Endothelial cell of umbilical vein (primary cell): ENCODE measurements around the gene DAAM1. TPM values are rescaled to one million over a fixed set of nuclear protein-coding genes. Genes with fewer than 3 reads are reported as not detected.

Source experiments
- BruUV-seq: library from RNA; stranded (reverse); fragments of 400-500 nt; replicated peaks from 2 replicates; lab custom pipeline; 2021; lab: Mats Ljungman, UMichigan
- CTCF ChIA-PET: fragments of 300-600, 350-600 bp; sonication (Branson Sonifier 250); formaldehyde crosslinking; loops from one replicate; lab custom pipeline; 2021; ENCODE audit warnings: antibody characterized with exemption, inconsistent platforms; lab: Charles Lee
- POLR2A ChIA-PET: fragments of 300-600, 350-600 bp; sonication (Branson Sonifier 250); formaldehyde crosslinking; loops from one replicate; lab custom pipeline; 2021; ENCODE audit warnings: antibody characterized with exemption, inconsistent platforms; lab: Charles Lee
- DNase-seq: peaks from one replicate; pipeline ENCODE4 v3.0.0-alpha.2; 2011; ENCODE audit warnings: low read depth, low spot score
- FAIRE-seq: peaks from 2 replicates; lab custom pipeline; 2011; peaks lifted over from hg19 to GRCh38; lab: Jason Lieb, UNC
- H2AFZ ChIP-seq: 2 replicates; pipeline ENCODE4 v1.6.0; 2012; ENCODE audit warnings: low read depth, low read length, control low read depth, inconsistent platforms
- H3K27ac ChIP-seq: 2 replicates; pipeline ENCODE4 v1.5.1; 2011; ENCODE audit warnings: low read depth, mild to moderate bottlenecking, control low read depth, low read length, moderate library complexity; ENCODE audit not compliant: insufficient read depth
- H3K27me3 ChIP-seq, 2 experiments: 2 replicates each; pipeline versions ENCODE4 v1.6.0 to v1.6.1; 2011; ENCODE audit warnings: low read length in 2 of 2, mixed read lengths in 1 of 2; ENCODE audit not compliant: control insufficient read depth in 2 of 2, insufficient read depth in 2 of 2
- H3K36me3 ChIP-seq, 2 experiments: 2 replicates in 1 of 2; 3 replicates in 1 of 2; pipeline ENCODE4 v1.5.1; 2011; ENCODE audit warnings: low read length in 2 of 2, mild to moderate bottlenecking in 1 of 2, moderate library complexity in 1 of 2; ENCODE audit not compliant: control insufficient read depth in 2 of 2, insufficient read depth in 2 of 2; ENCODE audit errors: extremely low read depth in 1 of 2
- H3K4me1 ChIP-seq: 3 replicates; pipeline ENCODE4 v1.5.1; 2011; ENCODE audit warnings: mild to moderate bottlenecking, low read length; ENCODE audit not compliant: control insufficient read depth, insufficient read depth; ENCODE audit errors: extremely low read depth
- H3K4me2 ChIP-seq: 2 replicates; pipeline ENCODE4 v1.6.1; 2011; ENCODE audit warnings: low read length, control low read depth, mixed read lengths; ENCODE audit not compliant: insufficient read depth
- H3K4me3 ChIP-seq, 3 experiments: fragments of 200-600 bp in 1 of 3; sonication (generic), shearing (Covaris generic) in 1 of 3; replicated peaks in 1 of 3; 2 replicates each; pipeline ENCODE4 v1.5.1; 2011 to 2016; ENCODE audit warnings: control low read depth in 3 of 3, low read length in 3 of 3, mild to moderate bottlenecking in 2 of 3, inconsistent platforms in 1 of 3, low read depth in 1 of 3, moderate library complexity in 1 of 3; ENCODE audit not compliant: insufficient read depth in 1 of 3
- H3K79me2 ChIP-seq: 2 replicates; pipeline ENCODE4 v1.6.0; 2012; ENCODE audit warnings: low read length, inconsistent platforms; ENCODE audit not compliant: control insufficient read depth, insufficient read depth
- H3K9ac ChIP-seq: replicated peaks from 2 replicates; pipeline ENCODE3; 2011; ENCODE audit warnings: low read length, control low read depth; ENCODE audit not compliant: insufficient read depth; ENCODE audit errors: extremely low read depth
- H3K9me1 ChIP-seq: replicated peaks from 3 replicates; pipeline ENCODE4 v1.6.0; 2011; ENCODE audit warnings: mild to moderate bottlenecking, low read length; ENCODE audit not compliant: control insufficient read depth, insufficient read depth; ENCODE audit errors: extremely low read depth
- H3K9me3 ChIP-seq: replicated peaks from 2 replicates; pipeline ENCODE4 v1.5.1; 2012; ENCODE audit warnings: low read length, inconsistent platforms; ENCODE audit not compliant: control insufficient read depth, insufficient read depth
- H4K20me1 ChIP-seq: replicated peaks from 2 replicates; pipeline ENCODE3; 2011; ENCODE audit warnings: mild to moderate bottlenecking, low read length; ENCODE audit not compliant: control insufficient read depth, insufficient read depth; ENCODE audit errors: extremely low read depth
- EZH2 ChIP-seq: IDR thresholded peaks from 2 replicates; pipeline ENCODE4 v1.6.1; 2012; ENCODE audit warnings: borderline replicate concordance, low read depth, mild to moderate bottlenecking, moderate library complexity, low read length, inconsistent platforms; ENCODE audit not compliant: severe bottlenecking
- FOS ChIP-seq: IDR thresholded peaks from 2 replicates; pipeline ENCODE4 v1.6.1; 2011; ENCODE audit warnings: mild to moderate bottlenecking, low read length, moderate library complexity, borderline replicate concordance; ENCODE audit not compliant: insufficient read depth
- GATA2 ChIP-seq: IDR thresholded peaks from 2 replicates; pipeline ENCODE4 v1.7.0; 2011; ENCODE audit warnings: low read depth, mild to moderate bottlenecking, moderate library complexity, mixed read lengths, low read length; ENCODE audit not compliant: insufficient read length, insufficient read depth
- JUN ChIP-seq: IDR thresholded peaks from 2 replicates; pipeline ENCODE4 v1.6.1; 2011; ENCODE audit warnings: borderline replicate concordance, low read depth; ENCODE audit not compliant: insufficient read length, insufficient read depth
- MYC ChIP-seq: IDR thresholded peaks from one replicate; pipeline ENCODE4 v1.6.1; 2011; ENCODE audit warnings: mild to moderate bottlenecking, low read depth, low read length
- POLR2A ChIP-seq: IDR thresholded peaks from 2 replicates; pipeline ENCODE4 v1.6.1; 2012; ENCODE audit warnings: low read depth, mild to moderate bottlenecking, control low read depth, low read length
- POLR2AphosphoS5 ChIP-seq: IDR thresholded peaks from 2 replicates; pipeline ENCODE4 v1.6.1; 2012; ENCODE audit warnings: low read depth, mild to moderate bottlenecking, control low read depth, low read length, moderate library complexity; ENCODE audit not compliant: insufficient read depth
- dilution Hi-C: fragments of 300-500 bp; cut with MboI; formaldehyde crosslinking; loops from one replicate; pipeline ENCODE4 v1.15.0; 2019; ENCODE audit warnings: low sequenced_read_pairs; ENCODE audit not compliant: extremely low pct_ligation_motif_present
- intact Hi-C: fragments of 100-400 bp; cut with micrococcal nuclease; formaldehyde crosslinking; loops from one replicate; pipeline ENCODE4 v1.10.0; 2022
- polyA plus RNA-seq, 4 experiments: library from polyadenylated mRNA; depleted of rRNA in 3 of 4; stranded (reverse) in 3 of 4; unstranded in 1 of 4; fragments of >200 nt; gene quantifications; 2 replicates each; pipeline versions ENCODE4 v1.2.1 to v1.2.3, GENCODE V29; 2011 to 2012; ENCODE audit warnings: missing spikeins in 1 of 4
- total RNA-seq: library from RNA; stranded (reverse); gene quantifications from 2 replicates; pipeline ENCODE4 v1.2.3, GENCODE V29; 2021
- TF ChIP-seq, protein P1 (sequence below): IDR thresholded peaks from 2 replicates; pipeline ENCODE4 v1.6.1; 2011; ENCODE audit not compliant: insufficient read depth, insufficient read length
- TF ChIP-seq, protein P2 (sequence below), 2 donors: IDR thresholded peaks; 1 replicate in 1 of 2; 2 replicates in 1 of 2; pipeline ENCODE4 v1.5.1; 2011; ENCODE audit warnings: low read length in 2 of 2, mild to moderate bottlenecking in 2 of 2, moderate library complexity in 2 of 2, control low read depth in 1 of 2, inconsistent platforms in 1 of 2, low read depth in 1 of 2; ENCODE audit not compliant: insufficient read depth in 1 of 2; ENCODE audit errors: extremely low read depth in 1 of 2

DAAM1 gene
- total and polyA plus RNA-seq, 2 donors (not counting 3 experiments of a cell fraction or from before 2014, with no cell fraction given): 10.2 to 25.3 TPM

DNA sequence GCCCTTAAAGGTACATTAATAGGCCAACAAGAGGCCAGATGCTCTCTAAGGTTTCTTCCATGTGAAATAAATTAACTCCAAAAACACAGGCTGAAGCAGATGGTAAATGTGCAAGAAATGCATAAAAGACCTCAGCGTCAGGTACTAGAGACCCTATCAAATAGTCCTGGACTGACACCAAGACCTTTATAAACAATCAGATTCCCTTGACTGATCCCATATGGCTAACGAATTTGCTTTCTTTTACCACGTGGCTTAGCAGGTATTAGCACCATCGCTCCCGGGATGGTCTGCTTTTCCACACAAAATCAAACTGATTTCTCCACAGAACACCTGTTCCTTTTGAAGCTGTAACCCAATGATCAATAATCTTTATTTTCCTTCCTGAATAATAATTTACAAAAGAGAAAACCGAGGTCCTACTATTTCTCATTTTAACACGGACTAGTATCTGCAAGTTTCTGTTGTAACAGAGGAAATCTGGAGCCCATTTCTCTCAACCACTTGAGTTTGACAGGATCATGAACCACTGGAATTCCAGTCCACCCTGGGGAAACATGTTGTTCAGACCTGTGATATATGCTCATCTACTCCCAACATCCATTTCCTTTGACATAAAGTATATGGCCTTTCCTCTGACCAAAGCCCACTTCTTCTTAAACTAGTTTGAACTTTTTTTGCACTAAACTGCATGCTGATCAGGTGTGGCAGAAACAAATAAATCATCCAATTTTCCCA lies 48.2 kb upstream of the DAAM1 start:
- DNase-seq: no peak
- no peak for TF ChIP-seq GATA2
- TF ChIP-seq POLR2AphosphoS5: no peak
- no peak for TF ChIP-seq MYC
- TF ChIP-seq, protein P1, sequence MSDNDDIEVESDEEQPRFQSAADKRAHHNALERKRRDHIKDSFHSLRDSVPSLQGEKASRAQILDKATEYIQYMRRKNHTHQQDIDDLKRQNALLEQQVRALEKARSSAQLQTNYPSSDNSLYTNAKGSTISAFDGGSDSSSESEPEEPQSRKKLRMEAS: no peak
- TF ChIP-seq EZH2: no peak
- no peak for TF ChIP-seq POLR2A
- TF ChIP-seq JUN: no peak
- TF ChIP-seq, protein P2, sequence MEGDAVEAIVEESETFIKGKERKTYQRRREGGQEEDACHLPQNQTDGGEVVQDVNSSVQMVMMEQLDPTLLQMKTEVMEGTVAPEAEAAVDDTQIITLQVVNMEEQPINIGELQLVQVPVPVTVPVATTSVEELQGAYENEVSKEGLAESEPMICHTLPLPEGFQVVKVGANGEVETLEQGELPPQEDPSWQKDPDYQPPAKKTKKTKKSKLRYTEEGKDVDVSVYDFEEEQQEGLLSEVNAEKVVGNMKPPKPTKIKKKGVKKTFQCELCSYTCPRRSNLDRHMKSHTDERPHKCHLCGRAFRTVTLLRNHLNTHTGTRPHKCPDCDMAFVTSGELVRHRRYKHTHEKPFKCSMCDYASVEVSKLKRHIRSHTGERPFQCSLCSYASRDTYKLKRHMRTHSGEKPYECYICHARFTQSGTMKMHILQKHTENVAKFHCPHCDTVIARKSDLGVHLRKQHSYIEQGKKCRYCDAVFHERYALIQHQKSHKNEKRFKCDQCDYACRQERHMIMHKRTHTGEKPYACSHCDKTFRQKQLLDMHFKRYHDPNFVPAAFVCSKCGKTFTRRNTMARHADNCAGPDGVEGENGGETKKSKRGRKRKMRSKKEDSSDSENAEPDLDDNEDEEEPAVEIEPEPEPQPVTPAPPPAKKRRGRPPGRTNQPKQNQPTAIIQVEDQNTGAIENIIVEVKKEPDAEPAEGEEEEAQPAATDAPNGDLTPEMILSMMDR (IDR thresholded peaks at IDR 0.05; ENCODE audit: extremely low read depth in 1 of 2, insufficient read depth in 1 of 2, low read depth in 1 of 2, low read length in 2 of 2): no peak
- no peak for TF ChIP-seq FOS
- BruUV-seq: no TSS peak
- dilution Hi-C loops: no loop called here
- CTCF ChIA-PET: interaction anchor here (0.6 kb wide), 2 partner anchors 262 to 417 kb away, joined by 3 read pairs; no protein-coding TSS in a partner anchor
- Histone ChIP-seq H3K79me2 (no peaks in the 10 kb centered on the region), H3K36me3 (no peaks in the 10 kb centered on the region), H3K4me2 (no peak overlapping the region), H4K20me1 (no peaks in the 10 kb centered on the region), H3K9me1 (no peaks in the 10 kb centered on the region), H3K27me3 (peaks cover 0 to 2% of the 10 kb centered on the region in 2 experiments), H3K4me3 (no peak overlapping the region), H3K4me1 (peaks cover 5% of the 10 kb centered on the region), H3K9ac (no peak overlapping the region), H3K9me3 (no peaks in the 10 kb centered on the region), H2AFZ (no peak overlapping the region), H3K27ac (no peak overlapping the region)
- POLR2A ChIA-PET: no interaction called here
- no peak for FAIRE-seq
- intact Hi-C loops: no loop called here
